GM21515 (cell line): ENCODE data around the gene UCP3.

ENCODE experiments used
- ATAC-seq: cut with Tn5 transposase; IDR thresholded peaks from one replicate; pipeline ENCODE4 v1.9.1; 2021; ENCODE audit not compliant: unreplicated experiment

The UCP3 gene

DNA sequence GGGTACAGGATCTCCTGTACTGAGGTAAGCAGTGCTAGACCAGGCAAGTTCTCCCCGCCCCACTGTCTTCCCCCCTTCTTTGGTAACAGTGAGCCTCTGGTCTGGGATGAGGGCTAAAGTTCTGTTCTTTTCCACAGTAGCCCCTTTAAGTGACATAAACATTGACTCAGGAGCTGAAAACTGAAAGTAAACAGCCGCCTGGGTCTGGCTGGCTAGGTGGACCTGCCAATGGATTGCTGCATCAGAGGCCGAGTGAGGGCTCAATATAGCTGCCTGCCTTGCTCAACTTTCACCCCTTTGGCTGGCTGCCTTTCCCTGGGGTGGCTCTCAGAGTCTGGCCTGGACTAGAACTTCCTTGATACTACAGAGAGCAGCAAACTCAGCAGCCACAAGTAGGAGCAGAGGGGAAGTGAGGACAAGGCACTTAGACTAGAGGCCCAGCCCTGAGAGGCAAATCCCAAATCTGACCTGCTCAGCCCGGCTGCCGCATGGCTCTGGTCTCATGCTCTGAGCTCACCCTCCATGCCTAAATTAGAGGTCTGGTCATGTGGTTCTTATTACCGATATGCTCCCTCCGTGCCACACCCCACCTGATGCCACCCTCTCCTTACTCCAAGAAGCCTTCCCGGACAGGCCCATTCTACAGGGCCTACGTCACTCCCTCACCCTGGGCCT lies 9.6 kb upstream of the UCP3 start:
- ATAC-seq = no peak

- ATAC-seq = no peak
These were observed 8.7 kb upstream of the UCP3 start for GRCh38 chr11:74017631-74018030.

DNA sequence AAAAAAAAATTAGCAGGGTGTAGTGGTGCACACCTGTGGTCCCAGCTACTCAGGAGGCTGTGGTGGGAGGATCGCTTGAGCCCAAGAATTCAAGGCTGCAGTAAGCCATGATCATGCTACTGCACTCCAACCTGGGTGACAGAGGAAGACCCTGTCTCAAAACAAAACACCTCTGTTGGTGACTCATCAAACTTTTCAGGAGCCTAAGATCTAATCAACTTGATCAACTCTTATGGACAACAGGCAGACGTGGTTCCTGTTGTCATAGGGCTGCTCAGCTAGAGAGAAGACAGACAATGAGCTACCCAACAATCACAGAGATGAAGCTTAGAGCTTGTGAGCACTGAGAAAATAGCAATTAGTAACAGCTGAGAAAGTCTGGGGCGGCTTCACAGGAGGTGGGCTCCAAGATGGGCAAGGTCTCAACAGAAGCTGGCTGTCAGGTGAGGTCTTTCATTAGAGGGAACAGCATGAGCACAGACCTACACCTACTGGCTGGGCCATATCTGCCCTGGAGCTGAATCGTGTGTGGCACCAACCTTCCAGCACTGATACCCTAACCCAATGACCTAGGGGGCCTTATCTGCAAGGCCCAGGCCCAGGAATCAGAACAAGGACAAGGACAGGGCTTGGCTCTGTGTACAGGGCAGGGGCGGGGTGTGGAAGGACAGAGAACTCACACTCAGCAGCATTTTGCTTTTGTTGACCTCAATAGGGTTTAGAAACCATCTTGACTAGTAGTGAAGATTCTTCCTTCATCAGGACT lies 7.2 kb upstream of the UCP3 start:
- ATAC-seq = no peak

- ATAC-seq = no peak
These were observed 6.0 kb upstream of the UCP3 start for GRCh38 chr11:74014880-74015279.

DNA sequence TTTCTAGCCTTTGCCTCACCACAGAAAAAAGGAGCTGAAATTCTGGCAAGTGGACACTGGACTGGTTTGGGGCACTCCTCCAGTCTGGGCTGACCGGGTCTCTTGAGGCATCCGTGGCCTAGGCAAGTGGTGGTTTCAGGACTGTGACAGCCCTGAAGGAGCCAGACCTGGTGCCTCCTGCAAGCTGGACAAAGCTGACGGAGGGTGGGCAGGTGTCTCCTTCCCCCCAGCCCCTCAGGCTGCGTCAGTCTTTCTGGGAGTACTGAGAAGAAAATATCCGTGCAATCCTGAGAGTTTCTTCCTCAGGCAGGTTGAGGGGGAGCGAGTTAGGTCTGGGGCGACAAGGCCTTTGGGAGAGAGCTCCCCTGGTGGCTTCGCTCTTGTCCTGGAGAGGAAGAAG lies 4.3 kb upstream of the UCP3 start:
- no peak for ATAC-seq

DNA sequence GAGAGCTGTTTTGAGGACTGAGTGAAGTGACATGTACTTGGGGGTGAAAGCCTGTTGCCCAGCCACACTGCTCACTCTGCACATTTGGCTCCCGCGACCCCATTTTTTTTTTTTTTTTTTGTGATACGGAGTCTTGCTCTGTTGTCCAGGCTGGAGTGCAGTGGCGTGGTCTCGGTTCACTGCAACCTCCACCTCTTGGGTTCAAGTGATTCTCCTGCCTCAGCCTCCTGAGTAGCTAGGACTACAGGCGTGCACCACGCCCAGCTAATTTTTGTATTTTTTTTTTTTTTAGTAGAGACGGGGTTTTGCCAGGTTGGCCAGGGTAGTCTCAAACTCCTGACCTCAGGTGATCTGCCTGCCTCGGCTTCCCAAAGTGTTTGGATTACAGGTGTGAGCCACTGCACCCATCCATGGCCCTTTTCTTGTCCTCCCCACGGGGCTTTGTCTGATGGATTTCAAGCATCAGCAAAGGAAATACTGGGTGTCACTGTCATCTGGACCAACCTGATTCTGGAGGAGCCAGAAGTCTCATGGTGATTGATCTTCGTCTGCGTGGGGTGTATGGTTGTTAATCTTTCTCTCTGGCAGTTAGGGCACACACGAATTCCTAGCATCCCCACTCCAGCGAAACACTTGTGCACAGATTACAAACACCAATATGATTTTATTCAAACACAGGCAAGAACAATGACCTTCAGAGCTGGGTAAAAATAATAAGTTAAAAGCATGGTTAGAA lies 3.4 kb upstream of the UCP3 start:
- ATAC-seq = no peak

DNA sequence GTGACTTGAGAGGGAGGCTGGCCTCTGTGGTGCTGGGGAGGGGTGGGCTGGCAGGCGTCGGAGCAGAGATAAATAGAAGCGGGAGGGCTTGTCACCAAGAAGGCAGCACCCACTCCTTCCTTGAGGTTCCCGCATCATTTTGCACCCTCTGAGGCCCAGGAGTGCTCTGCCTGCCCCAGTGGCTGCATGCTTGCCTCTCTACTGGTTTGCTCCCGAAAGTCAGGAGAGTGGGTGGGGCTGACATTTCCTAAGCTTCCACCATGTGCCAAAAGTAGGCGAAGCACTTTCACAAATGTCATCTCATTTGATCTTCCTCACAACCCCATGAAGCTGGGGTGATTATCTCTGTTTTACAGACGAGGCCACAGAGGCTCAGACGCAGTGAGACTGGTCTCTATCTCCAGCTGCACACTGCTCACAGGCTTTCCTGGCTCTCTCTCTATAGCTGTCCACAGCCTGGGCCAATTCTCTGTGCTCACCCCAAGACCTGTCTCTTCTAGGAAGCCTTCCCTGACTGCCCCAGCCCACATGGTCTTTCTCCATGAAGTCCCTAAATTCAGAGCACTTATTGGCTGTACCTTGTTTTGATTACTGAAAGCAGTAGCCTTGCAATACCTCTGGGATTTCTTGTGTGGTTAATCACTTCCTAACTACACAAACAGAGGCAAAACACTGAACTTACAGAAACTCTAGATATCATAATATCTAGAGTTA lies 2.6 kb upstream of the UCP3 start:
- ATAC-seq = peak; percentile 82

DNA sequence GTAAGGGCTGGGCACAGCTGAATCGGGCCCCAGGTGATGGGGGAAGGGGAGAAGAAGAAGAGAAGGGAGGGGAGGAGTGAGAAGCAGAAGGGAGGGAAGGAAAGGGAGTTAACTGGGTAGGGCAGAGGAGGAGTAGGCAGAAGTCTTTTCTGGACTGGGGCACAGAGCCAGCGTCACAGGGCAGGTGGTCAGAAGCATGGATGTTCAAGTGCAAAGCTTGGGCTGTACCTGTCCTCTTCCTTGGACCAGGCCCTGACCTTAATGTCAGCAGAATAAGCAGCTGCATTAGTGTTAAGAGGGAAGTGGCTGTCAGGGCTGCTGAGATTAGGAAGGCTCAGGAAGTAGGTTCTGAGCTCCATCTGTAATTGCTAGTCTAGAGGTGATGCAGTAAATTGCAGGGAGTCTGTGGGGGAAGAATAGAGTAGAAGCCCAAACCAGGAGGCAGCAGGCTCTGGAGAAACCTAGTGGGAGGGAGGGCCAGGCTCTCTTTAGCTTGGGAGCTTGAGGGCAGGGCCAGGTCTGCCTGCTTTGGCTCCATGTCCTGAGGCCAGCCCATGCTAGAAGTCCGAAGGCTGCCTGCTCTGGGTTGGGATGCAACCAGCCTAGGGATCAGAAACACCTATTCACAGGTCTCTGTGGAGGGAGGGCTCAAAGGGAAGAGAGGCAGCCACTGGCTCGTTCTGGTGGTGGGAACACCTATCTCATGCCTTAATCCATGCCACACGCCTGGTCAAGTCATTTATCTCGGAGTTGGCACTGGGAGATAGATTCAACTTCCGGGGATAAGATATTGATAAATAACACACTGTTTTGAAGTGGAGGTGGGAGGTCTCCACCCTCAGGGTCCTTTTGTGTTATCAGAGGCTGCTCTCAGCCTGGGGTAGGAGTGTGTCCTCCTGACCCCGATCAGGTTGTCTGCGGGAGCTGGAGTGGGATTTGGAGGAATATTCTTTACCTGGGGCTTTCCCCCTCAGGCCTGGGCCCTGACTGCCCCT lies 1.7 kb upstream of the UCP3 start:
- ATAC-seq = no peak

DNA sequence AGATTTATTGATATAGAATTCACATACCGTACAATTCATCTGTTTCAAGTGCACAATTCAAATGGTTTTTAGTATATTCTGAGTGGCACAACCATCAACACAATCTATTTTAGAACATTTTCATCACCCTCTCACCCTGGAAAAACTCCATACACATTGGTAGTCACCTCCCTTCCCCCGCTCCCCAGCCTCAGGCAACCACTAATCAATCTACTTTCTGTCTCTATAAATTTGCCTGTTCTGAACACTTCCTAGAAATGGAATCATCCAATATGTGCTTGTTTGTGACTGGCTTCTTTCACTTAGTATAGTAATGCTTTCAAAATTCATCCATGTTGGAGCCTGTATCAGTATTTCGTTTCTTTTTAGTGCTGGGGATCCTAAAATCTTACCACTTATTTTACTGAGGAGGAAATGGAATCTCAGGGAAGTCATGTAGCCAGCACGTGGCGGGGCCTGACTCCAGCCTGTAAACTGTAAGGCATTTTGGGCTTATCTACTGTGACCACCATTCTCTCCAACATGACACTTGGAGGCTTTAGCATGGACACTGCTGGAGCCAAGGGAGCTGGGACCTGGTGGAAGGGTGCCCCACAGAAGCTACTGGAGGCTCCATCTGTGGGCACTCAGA lies 905 bp upstream of the UCP3 start:
- no peak for ATAC-seq

GRCh38 chr11:74009230-74009547 lies 304 bp upstream of the UCP3 start:
- no peak for ATAC-seq

DNA sequence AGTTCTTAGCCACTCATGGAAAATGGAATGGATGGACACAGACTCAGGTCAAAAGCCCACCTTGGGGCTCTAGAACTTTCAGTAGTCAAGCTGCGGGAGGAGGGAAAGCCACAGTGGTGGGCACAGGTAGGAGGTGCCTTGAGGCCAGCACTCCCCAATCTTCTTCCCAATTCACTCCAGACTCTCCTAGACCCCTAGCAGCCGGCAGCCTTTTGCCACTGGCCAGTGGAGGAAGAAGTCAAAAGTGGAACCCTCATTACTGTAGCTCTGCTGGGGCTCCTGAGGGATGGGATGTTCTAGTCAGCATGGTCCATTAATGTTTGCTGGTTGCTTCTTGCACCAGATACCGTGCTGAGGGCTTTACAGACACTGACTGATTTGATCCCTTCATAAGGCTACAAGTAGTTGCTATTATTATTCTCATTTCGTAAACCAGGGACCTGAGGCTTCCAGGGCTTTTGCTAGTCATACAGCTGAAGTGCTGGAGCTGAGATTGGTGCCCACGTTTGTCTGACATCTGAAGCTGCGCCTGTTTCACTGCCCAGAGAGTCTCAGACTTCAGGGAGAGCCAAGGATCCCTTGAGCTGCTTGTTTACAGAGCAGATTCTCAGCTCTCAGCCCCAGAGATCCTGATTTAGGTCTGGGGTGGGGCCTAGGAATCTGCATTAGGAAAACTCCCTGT lies 1.1 kb downstream of the UCP3 start:
- ATAC-seq = no peak

DNA sequence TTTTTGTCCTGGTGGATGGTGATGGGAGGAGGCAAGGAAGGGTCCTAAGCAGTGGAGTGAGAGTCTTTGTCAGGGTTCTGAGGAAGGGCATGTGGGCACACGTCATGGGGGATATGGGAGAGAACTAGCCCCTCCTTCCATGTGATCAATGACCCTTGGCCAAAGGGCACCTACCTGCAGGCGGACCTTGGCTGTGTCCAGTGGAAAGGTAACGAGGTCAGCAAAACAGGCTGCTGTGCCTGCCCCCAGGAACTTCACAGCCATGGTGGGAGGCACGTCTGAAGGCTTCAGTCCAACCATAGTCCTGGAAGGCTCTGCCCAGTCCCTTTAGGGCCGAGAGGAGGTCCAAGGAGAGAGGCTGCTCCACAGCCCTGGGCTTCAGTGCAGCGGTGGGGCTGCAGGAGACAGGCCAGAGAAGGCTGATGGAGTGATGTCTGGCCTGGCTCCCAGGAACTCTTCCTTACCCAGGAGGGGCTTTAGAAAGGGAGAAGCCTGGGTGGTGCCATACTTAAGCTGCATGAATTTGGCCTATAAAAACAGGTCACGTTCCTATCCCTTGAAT lies 2.1 kb downstream of the UCP3 start:
- ATAC-seq = no peak

GRCh38 chr11:74005721-74006517 lies 3.0 kb downstream of the UCP3 start:
- ATAC-seq = no peak

DNA sequence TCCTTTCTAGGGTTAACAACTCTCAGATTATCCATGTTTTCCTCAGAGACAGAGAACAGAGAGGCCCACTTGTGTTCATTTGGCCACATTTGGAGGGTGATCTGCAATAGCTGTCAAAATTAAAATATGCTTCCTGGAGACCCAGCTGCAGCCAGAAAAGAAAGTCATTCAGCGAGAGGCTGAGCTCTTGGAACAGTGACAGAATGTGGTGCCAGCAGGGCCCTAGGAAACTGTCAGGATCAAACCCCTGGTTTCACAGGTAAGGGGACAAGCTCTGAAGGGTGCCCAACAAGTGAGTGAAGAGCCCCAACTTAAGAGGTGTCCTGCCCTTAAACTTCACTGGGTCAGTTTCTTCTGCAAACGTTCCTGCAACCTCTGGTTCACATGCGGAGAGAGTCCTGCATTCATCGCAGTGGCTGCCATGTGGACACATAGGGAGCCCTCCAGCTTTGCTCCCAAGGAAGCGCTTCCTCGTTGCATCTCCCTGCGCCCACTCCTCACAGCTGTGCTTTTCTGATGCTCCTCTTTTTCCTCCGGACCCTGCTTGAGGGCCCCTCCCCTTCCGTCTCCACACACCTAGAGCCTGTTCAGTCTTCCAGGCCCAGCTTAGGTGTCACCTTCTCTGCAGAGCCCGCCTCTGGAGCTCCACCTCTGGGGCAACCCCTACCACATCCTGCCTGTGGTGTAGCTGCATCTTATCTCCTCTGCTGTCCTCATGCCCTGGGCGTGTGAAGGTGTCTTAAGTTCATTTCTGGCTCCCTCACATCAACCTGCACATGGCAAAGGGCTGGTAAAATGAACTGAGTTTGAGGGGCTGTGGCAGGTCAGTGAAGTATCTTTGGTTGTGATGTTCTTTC lies 3.9 kb downstream of the UCP3 start:
- no peak for ATAC-seq

- no peak for ATAC-seq
These were observed 4.7 kb downstream of the UCP3 start for GRCh38 chr11:74004046-74004695.

DNA sequence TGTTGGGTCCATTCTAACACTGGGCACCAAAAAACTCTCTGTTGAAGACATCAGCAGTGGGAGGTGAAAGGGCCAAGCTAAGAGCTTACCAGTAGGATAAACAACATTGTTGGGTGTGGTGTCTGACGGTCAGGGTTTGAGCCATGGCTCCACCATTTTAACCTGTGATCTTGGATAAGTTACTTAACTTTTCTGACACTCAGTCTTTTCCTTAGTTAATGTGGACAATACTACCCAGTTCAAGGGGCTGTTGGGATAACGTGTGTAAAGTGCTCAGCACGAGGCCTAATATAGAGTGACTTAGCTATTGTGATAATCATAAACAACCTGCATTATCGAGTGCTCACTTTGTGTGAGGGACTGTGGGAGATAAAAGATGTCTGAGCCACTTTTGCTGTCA lies 6.1 kb downstream of the UCP3 start:
- ATAC-seq = no peak

- ATAC-seq = no peak
These were observed 7.0 kb downstream of the UCP3 start for GRCh38 chr11:74001822-74002286.
